Activated naive CD4-positive, alpha-beta T cell treated with anti-CD3 and anti-CD28 coated beads, Interleukin-2, amount 50 U/mL, for 72 hours (primary cell): Measurements from ENCODE around the gene RALB. TPM values are rescaled to one million over a fixed set of nuclear protein-coding genes. Genes with fewer than 3 reads are reported as not detected.
"Not testable (repeated sequence)": the region's sequence is repeated elsewhere in the genome, so short reads cannot be mapped to it uniquely, and the experiment has no call there.

ENCODE experiments used
- ATAC-seq, 2 donors: fragments of 150-1000 bp; cut with Tn5 transposase; 2 replicates each; pipeline ENCODE4 v1.10.0; 2021; ENCODE audit warnings: mild to moderate bottlenecking in 2 of 2, moderate library complexity in 2 of 2
- DNase-seq, 2 donors: peaks; one replicate each; pipeline ENCODE4 v3.0.0; 2021 to 2022; ENCODE audit warnings: low spot score in 2 of 2
- H3K27ac Mint-ChIP-seq, 2 donors: one replicate each; pipeline ENCODE4 v1.8.0; 2022; ENCODE audit warnings: mild to moderate bottlenecking in 2 of 2, mixed read lengths in 2 of 2
- H3K36me3 Mint-ChIP-seq, 2 donors: one replicate each; pipeline ENCODE4 v1.8.0; 2022; ENCODE audit warnings: mixed read lengths in 2 of 2
- H3K9me3 Mint-ChIP-seq, 2 donors: one replicate each; pipeline ENCODE4 v1.8.0; 2022; ENCODE audit warnings: mixed read lengths in 2 of 2
- total RNA-seq, 2 donors: library from RNA; stranded (reverse); gene quantifications; one replicate each; pipeline ENCODE4 v1.2.3, GENCODE V29; 2022

RALB gene
- total RNA-seq, 2 donors from 2014 or later: 25.9 to 66.7 TPM

DNA sequence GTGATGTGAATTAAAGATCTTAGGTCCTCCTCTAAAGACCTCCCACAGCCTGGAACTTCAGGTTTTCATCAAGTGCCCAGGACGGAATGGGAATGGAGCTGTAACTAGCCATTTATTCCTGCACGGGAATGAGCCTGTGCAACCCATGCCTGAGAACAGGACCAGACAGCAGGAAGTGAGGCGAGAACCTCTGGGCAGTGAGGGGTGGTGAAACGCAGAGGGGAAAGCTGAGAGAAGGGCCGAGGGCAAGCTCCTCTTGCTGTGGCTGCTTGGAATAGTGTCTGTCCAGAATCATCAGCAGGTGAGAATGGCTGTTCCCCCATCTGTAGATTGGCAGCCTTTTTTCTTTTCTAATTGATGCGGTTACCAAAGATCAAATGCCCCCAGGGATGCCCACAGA lies 4.8 kb upstream of the RALB start:
- peak in 1 of 2 donors; percentile 35 for DNase-seq
- peaks cover 3 to 14% of the 10 kb centered on the region in 2 donors for H3K9me3 Mint-ChIP-seq
- no peak for ATAC-seq
- peaks cover 5 to 11% of the 10 kb centered on the region in 2 donors for H3K36me3 Mint-ChIP-seq
- no peak overlapping the region for H3K27ac Mint-ChIP-seq

DNA sequence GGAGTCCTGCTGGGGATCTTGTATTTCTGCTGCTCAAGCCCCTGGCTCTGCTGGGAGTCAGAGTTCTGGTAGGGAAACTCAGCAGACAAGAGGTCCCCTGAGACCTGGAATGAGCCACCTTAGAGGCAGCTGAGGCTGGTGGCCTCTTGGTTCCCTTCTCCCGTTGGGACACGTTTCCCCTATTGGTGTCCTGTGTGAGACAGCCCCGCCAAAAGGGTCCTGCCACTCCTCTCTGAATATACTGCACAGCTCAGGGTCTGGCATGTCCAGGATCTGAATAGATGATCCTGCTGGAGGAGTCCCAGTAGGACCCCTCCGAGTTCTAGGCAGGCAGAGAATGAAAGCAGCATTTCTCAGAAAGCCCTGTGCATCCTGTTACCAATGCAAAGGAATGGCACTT lies 2.0 kb upstream of the RALB start:
- no peak for ATAC-seq
- peaks cover 12 to 25% of the 10 kb centered on the region in 2 donors for H3K36me3 Mint-ChIP-seq
- DNase-seq: no peak
- peaks cover 0 to 7% of the 10 kb centered on the region in 2 donors for H3K9me3 Mint-ChIP-seq
- H3K27ac Mint-ChIP-seq: no peak overlapping the region

DNA sequence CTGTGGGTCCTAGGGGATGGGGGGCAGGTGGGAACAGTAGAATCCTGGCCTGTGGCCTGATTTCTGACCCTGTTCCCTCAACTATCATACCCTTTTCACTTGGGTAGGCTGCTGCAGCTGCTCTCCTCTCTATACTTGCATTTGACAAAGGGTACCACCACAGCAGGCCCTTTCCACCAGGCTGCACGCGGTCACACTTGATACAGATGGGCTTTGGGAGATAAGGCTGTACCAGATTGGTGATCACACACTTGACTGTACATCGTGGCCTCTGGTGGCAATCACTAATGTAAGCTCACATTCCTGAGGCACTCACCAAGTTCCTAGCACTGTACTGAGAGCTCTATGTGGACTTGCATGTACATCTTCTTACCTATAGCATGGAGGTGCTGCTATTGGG lies 1.6 kb upstream of the RALB start:
- H3K27ac Mint-ChIP-seq: no peak overlapping the region
- ATAC-seq (no peak), DNase-seq (no peak)
- H3K36me3 Mint-ChIP-seq: peaks cover 12 to 29% of the 10 kb centered on the region in 2 donors
- peaks cover 0 to 9% of the 10 kb centered on the region in 2 donors for H3K9me3 Mint-ChIP-seq

DNA sequence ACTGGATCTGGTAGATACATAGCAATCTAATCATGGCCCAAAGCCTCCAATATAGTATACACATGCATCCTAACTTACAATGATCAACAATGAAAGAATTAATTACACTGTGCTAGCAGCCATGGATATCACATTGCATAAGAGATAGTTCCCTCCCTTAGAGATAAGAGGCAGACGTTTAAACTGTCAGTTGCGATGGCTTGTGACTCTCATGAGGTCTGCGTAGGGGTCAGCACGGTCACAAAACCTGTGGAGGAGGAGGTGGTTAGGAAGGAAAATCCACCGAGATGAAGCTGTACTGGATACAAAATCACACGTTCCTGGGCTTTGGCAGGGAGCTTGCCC lies 800 bp upstream of the RALB start:
- DNase-seq: no peak
- ATAC-seq: no peak
- Mint-ChIP-seq H3K9me3 (peaks cover 0 to 15% of the 10 kb centered on the region in 2 donors), H3K36me3 (peaks cover 12 to 37% of the 10 kb centered on the region in 2 donors), H3K27ac (peak overlapping the region; percentile 81 to 92)

- Mint-ChIP-seq H3K36me3 (peaks cover 14 to 51% of the 10 kb centered on the region in 2 donors), H3K9me3 (peaks cover under 1 to 19% of the 10 kb centered on the region in 2 donors), H3K27ac (peak overlapping the region; percentile 81 to 91)
- DNase-seq (peak; percentile 39 to 64), ATAC-seq (peak; percentile 36 to 60)
These were observed 600 bp downstream of the RALB start for GRCh38 chr2:120253021-120253882.

DNA sequence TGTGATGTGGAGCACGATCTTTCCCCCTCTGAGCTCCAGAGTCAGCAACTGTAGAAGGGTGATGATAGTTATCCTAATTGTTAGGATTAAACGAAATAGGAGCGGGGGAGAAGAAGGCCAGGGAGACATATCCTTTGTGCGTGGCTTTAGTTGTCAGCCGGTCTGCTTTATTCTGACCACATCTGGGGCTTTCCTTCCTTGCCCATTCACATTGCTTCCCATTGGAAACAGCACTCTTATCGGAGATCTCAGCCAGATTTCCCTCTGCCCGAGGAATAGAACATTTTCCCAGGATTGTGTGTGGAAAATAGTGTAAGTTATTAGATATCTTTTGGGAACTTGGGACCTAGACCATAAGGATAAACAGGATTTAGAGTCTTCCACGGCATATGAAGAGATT lies 1.5 kb downstream of the RALB start:
- H3K9me3 Mint-ChIP-seq: peaks cover 5 to 23% of the 10 kb centered on the region in 2 donors
- H3K27ac Mint-ChIP-seq: no peak overlapping the region
- DNase-seq (no peak), ATAC-seq (no peak)
- peaks cover 20 to 57% of the 10 kb centered on the region in 2 donors for H3K36me3 Mint-ChIP-seq

DNA sequence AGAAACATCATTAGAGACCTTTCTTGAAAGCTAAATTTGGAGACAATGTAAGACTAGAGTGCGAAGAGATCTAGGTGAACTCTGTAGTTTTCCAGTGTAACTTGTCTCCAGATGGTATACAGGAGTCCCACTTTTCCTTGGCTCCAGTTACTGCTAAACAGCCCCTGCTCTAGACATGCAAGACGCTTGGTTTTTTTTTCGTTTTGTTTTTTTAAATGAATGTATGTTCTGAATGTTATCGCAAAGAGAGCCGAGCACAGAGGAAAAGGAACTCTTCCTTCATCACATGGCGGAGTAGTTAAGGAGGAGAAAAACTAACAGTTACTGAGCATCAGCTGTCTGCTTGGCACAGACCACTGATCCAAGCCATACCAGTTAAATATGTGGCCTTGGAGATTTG lies 2.4 kb downstream of the RALB start:
- Mint-ChIP-seq H3K27ac (peak overlapping the region in 1 of 2 donors; percentile 15), H3K36me3 (peaks cover 20 to 58% of the 10 kb centered on the region in 2 donors), H3K9me3 (peaks cover 5 to 23% of the 10 kb centered on the region in 2 donors)
- DNase-seq (no peak), ATAC-seq (no peak)

GRCh38 chr2:120255986-120256650 lies 3.5 kb downstream of the RALB start:
- Mint-ChIP-seq H3K27ac (no peak overlapping the region), H3K9me3 (peaks cover 5 to 23% of the 10 kb centered on the region in 2 donors), H3K36me3 (peaks cover 20 to 66% of the 10 kb centered on the region in 2 donors)
- DNase-seq (no peak), ATAC-seq (no peak)

DNA sequence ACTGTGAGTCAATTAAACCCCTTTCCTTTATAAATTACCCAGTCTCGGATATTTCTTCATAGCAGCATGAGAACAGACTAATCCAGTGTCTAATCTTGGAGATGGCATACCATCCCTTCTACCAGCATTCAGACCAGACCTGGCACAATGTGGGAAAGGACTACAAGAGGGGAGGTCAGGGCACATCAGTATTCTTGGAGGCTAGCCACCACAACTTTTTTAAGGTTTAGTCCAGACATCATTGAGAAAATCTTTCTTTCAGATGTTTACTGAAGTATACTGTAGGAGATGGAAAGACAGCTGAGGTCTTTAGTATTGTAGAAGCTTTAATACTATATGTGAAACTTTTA lies 4.0 kb downstream of the RALB start:
- Mint-ChIP-seq H3K27ac (no peak overlapping the region), H3K36me3 (peaks cover 20 to 66% of the 10 kb centered on the region in 2 donors), H3K9me3 (peaks cover 5 to 23% of the 10 kb centered on the region in 2 donors)
- DNase-seq (no peak), ATAC-seq (no peak)

GRCh38 chr2:120257522-120257921 lies 4.9 kb downstream of the RALB start:
- no peak overlapping the region for H3K27ac Mint-ChIP-seq

GRCh38 chr2:120258196-120258595 lies 5.5 kb downstream of the RALB start:
- Mint-ChIP-seq H3K27ac (no peak overlapping the region), H3K36me3 (peaks cover 16 to 65% of the 10 kb centered on the region in 2 donors), H3K9me3 (peaks cover 5 to 23% of the 10 kb centered on the region in 2 donors)
- ATAC-seq (no peak), DNase-seq (no peak)

More at GRCh38 chr2:120257522-120257921, 4.9 kb downstream of the RALB start:
- no peak for ATAC-seq
- Mint-ChIP-seq H3K36me3 (peaks cover 17 to 66% of the 10 kb centered on the region in 2 donors), H3K9me3 (peaks cover 5 to 23% of the 10 kb centered on the region in 2 donors)
- DNase-seq: no peak

DNA sequence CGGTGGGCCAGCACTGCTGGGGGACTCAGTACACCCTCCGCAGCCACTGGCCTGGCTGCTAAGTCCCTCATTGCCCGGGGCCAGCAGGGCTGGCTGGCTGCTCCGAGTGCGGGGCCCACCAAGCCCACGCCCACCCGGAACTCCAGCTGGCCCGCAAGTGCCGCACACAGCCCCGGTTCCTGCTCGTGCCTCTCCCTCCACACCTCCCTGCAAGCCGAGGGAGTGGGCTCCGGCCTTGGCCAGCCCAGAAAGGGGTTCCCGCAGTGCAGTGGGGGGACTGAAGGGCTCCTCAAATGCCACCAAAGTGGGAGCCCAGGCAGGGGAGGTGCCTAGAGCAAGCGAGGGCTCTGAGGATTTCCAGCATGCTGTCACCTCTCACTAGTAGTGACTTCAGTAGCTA lies 7.3 kb downstream of the RALB start:
- peaks cover 5 to 22% of the 10 kb centered on the region in 2 donors for H3K9me3 Mint-ChIP-seq
- H3K27ac Mint-ChIP-seq, ATAC-seq, DNase-seq: not testable (repeated sequence)
- H3K36me3 Mint-ChIP-seq: peaks cover 9 to 48% of the 10 kb centered on the region in 2 donors

GRCh38 chr2:120260736-120261135 lies 8.1 kb downstream of the RALB start:
- no peak overlapping the region for H3K27ac Mint-ChIP-seq
- peaks cover 5 to 16% of the 10 kb centered on the region in 2 donors for H3K9me3 Mint-ChIP-seq
- DNase-seq: no peak
- no peak for ATAC-seq
- H3K36me3 Mint-ChIP-seq: peaks cover 9 to 40% of the 10 kb centered on the region in 2 donors

DNA sequence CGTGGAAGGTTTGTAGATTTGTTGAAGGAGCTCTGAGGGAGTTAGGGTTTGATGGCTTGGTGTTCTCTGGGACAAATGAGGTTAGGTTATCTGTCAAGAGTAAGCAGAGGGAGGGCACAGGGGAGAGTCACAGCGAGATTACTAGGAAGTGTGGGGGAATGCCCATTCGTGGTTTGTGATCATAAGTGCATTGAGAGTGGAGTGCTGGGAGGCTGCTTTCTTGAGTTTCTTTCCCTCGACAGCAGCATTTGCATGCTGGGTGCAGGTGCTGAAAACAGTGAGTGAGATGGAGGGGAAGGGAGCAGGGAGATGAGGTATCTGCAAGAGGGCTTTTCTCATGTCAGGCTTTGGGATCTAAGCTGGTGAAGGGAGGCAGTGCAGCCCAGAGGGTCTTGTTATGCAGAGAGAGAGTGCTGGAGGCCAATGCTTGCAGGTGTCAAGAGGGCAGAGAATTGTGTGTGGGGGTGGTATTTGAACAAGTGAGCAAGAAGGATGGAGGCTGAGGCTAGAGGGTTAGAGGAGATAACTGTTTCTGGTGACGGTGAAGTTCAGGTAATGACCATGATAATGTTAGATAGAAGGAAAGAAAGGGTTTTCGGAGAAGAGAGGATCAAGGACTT lies 8.8 kb downstream of the RALB start:
- Mint-ChIP-seq H3K27ac (no peak overlapping the region), H3K36me3 (peaks cover 9 to 32% of the 10 kb centered on the region in 2 donors), H3K9me3 (peaks cover 5 to 9% of the 10 kb centered on the region in 2 donors)
- DNase-seq: peak in 1 of 2 donors; percentile 22
- peak; percentile 94 to 97 for ATAC-seq

DNA sequence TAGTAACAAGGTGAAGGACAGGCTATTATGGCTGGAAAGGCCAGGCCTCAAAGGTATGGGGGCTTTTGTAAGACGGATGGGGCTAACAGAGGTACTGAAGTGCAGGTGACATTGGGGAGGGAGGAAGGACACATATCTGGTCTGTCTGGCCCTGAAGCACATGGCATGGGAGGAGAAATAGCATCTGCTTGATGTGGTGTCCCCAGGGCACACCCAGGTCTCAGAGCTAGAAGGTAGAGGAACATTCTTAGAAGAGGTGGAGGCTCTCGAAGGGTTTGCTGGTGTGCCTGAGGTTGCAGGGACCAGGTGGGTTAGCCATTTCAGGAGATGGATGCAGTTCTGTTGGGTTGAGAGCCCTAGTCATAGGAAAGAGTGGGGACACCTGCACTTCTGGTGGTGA lies 9.5 kb downstream of the RALB start:
- ATAC-seq (peak in 1 of 2 donors; percentile 18), DNase-seq (no peak)
- Mint-ChIP-seq H3K27ac (no peak overlapping the region), H3K9me3 (peaks cover 5 to 8% of the 10 kb centered on the region in 2 donors), H3K36me3 (peaks cover 9 to 28% of the 10 kb centered on the region in 2 donors)

DNA sequence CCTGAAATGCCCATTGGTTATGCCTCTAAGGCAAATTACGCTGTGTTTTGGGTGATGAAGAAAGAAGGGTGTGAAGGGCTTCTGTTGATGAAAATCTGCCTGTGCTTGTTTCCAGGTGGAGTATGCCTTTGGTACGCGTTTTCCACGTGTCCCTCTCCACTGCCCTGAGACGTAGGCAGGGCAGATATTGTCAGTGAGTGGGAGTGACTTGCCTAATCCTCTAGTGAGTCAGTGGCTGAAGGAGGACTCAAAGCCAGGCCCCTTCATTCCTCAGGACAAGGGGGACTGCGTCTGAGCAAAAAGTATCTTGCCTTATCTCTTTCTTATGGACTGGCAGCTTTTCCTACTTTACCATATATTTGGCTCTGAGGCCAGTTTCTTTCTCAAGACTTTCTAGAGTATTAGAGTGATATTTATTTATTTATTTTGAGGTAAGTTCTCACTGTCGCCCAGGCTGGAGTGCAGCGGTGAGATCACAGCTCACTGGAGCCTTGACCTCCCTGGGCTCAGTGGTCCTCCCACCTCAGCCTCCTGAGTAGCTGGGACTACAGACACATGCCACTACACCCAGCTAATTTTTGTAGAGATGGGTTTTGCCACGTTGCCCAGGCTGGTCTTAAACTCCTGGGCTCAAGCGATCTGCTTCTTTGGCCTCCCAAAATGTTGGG lies 10.2 kb downstream of the RALB start:
- ATAC-seq (no peak), DNase-seq (no peak)
- Mint-ChIP-seq H3K27ac (no peak overlapping the region), H3K9me3 (peaks cover 5 to 8% of the 10 kb centered on the region in 2 donors), H3K36me3 (peaks cover 9 to 23% of the 10 kb centered on the region in 2 donors)
